A549 treated with AZD9567 at 1 μM for 4 hours (cell line): ENCODE data around the gene RPS6KA4. TPM values are rescaled to one million over a fixed set of nuclear protein-coding genes. Genes with fewer than 3 reads are reported as not detected.

Experiments used
- total RNA-seq: library from RNA; stranded (reverse); fragments of 200-300 nt; extraction: Qiagen RNA extraction; gene quantifications from 5 replicates; pipeline ENCODE4 v1.2.3, GENCODE V29; 2022; ENCODE audit not compliant: insufficient read depth

Gene RPS6KA4
- total RNA-seq: 45.9 to 68.3 TPM (median 61.7 TPM) in 5 replicates

DNA sequence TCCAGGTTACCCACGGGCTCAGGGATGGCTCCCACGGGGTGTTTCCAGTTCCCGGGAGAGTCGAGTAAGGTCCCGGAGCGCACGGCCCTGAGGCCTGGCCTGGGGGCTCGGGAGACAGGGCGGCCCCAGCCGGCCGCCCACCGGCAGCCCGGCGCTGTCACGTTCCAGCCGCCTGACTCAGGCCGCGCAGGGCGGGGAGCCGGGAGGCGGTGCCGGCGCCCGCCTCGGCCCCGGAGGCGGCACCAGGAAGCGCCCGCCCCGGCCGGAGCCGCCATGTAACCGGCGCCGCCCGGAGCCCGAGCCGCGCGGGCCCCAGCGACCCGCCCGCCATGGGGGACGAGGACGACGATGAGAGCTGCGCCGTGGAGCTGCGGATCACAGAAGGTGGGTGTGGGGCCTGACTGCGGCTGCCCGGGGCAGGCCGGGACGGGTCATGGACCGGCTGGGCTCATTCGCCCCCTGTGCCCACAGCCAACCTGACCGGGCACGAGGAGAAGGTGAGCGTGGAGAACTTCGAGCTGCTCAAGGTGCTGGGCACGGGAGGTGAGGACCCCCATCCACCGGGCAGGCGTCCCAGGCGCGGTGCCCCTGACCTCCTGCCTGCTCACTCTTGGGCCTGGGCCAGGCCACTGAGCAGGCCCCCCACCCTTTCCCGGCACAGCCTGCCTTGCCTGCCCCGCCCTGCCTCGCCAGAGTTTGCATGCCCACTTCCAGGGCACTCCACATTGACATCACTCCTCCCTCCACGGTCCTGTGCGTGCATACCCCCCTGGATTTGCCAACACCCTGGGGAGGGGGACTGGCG lies at the start of gene RPS6KA4:
Gene RPS6KA4 (plus strand): TSS at position 256 of the 805 bp plus-strand sequence. CDS start 74 bp downstream, at position 330.

DNA sequence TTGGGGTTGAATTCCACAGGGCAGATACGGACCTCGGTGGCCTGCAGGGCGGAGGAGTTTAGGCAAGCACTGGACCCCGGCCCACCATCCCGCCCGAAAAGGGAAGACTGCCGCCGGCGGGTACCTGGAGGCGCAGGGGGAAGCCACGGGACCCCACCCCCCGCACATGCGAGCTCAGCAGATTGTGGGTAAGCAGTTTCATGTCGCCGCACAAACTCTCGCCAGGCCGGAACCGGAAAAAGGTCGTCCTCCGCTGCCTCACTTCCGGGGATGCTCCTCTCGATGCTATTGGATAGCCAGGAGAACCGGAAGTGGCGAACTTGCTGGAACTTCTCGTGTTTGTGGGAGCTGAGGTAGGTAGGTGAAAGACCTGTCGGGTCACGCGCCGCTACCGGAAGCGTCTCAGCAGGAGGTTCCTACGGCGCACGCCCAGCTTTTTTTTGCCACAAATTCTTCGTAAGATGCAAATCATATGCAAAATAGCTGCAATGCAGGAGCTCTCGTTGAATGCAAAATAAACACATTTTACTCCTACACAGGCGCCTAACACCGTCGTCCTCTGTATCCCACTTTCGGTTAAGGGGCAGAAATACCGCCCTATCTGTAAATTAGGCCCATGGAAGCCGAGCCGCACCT lies 41.5 kb upstream of the RPS6KA4 start, which contains the start of gene TRMT112:
Gene TRMT112 (minus strand): TSS at position 235 of the 636 bp plus-strand sequence. CDS start 33 bp downstream, at position 202.

GRCh38 chr11:64317961-64318765 lies 40.8 kb upstream of the RPS6KA4 start, which contains the start of gene PRDX5:
Gene PRDX5 (plus strand): TSS chr11:64318121. CDS start chr11:64318216, 95 bp downstream.

GRCh38 chr11:64339754-64340408 lies 19.1 kb upstream of the RPS6KA4 start, which contains the start of gene CCDC88B:
Gene CCDC88B (plus strand): TSS chr11:64340204. CDS start chr11:64340267, 63 bp downstream.

Other genes starting within 250 kb of the RPS6KA4 start
- gene MACROD1, start 193.0 kb upstream of the RPS6KA4 start, total RNA-seq: 8.5 to 16.1 TPM (median 13.2 TPM) in 5 replicates
- gene STIP1, start 173.0 kb upstream of the RPS6KA4 start, total RNA-seq: 229 to 287 TPM (median 245 TPM) in 5 replicates
- 1.4 to 2.9 TPM (median 2.0 TPM) in 5 replicates for gene FERMT3, start 152.4 kb upstream of the RPS6KA4 start, total RNA-seq
- gene TRPT1, start 133.0 kb upstream of the RPS6KA4 start, total RNA-seq: 24.4 to 28.3 TPM (median 27.7 TPM) in 5 replicates
- gene NUDT22, start 132.9 kb upstream of the RPS6KA4 start, total RNA-seq: 29.9 to 44.8 TPM (median 41.7 TPM) in 5 replicates
- 12.2 to 24.2 TPM (median 21.8 TPM) in 5 replicates for gene DNAJC4, start 128.6 kb upstream of the RPS6KA4 start, total RNA-seq
- 30.4 to 51.7 TPM (median 47.5 TPM) in 5 replicates for gene VEGFB, start 124.6 kb upstream of the RPS6KA4 start, total RNA-seq
- gene FKBP2, start 118.1 kb upstream of the RPS6KA4 start, total RNA-seq: 107 to 137 TPM (median 134 TPM) in 5 replicates
- gene PPP1R14B, start 112.2 kb upstream of the RPS6KA4 start, total RNA-seq: 166 to 357 TPM (median 343 TPM) in 5 replicates
- gene PLCB3, start 107.6 kb upstream of the RPS6KA4 start, total RNA-seq: 17.3 to 27.6 TPM (median 22.8 TPM) in 5 replicates
- gene BAD, start 74.5 kb upstream of the RPS6KA4 start, total RNA-seq: 70.3 to 90.3 TPM (median 89.3 TPM) in 5 replicates
- gene GPR137, start 73.3 kb upstream of the RPS6KA4 start, total RNA-seq: 33.6 to 50.4 TPM (median 43.5 TPM) in 5 replicates
- 0.05 to 0.19 TPM in 2 of 5 replicates, not detected in the others for gene KCNK4, start 67.9 kb upstream of the RPS6KA4 start, total RNA-seq
- gene CATSPERZ, start 58.8 kb upstream of the RPS6KA4 start, total RNA-seq: 2.4 to 3.2 TPM (median 2.7 TPM) in 4 of 5 replicates, not detected in the other
- 38.4 to 59.5 TPM (median 56.3 TPM) in 5 replicates for gene ESRRA, start 53.6 kb upstream of the RPS6KA4 start, total RNA-seq
- gene TRMT112, start 41.6 kb upstream of the RPS6KA4 start, total RNA-seq: 378 to 462 TPM (median 417 TPM) in 5 replicates
- 367 to 480 TPM (median 454 TPM) in 5 replicates for gene PRDX5, start 41.0 kb upstream of the RPS6KA4 start, total RNA-seq
- 3.5 to 8.9 TPM (median 8.7 TPM) in 5 replicates for gene CCDC88B, start 19.0 kb upstream of the RPS6KA4 start, total RNA-seq
- gene SLC22A11, start 196.8 kb downstream of the RPS6KA4 start, total RNA-seq: 0.06 to 0.15 TPM (median 0.09 TPM) in 4 of 5 replicates, not detected in the other
- gene SLC22A12, start 232.1 kb downstream of the RPS6KA4 start, total RNA-seq: not detected in 5 replicates